Activated CD4-positive, alpha-beta T cell treated with anti-CD3 and anti-CD28 coated beads for 24 hours (primary cell): Measurements from ENCODE around the gene CDKN2B-AS1.
"Not testable (repeated sequence)": the region's sequence is repeated elsewhere in the genome, so short reads cannot be mapped to it uniquely, and the experiment has no call there.

Source experiments
- DNase-seq, 2 donors: peaks; one replicate each; pipeline ENCODE4 v3.0.0-alpha.2; 2020; ENCODE audit warnings: low read depth in 2 of 2

CDKN2B-AS1 gene

DNA sequence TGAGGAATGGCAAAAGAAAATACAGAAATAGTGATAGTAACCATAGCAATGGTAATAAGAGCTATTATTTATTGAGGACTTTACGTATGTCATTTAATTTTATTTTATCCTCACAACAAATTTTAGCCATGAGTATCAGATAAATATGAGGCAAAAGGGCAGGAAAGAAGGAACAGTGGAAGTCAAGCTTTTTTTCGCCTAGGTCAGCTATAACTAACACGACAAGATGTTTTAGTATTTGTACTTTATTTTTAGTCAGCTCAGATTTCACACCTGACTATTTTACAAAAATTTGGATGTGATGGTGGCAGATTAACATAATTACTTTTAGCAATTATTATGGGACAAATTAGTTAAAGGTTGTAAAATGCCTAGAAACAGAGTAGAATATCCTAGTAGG, 49.3 kb downstream of the CDKN2B-AS1 start:
- no peak for DNase-seq

DNA sequence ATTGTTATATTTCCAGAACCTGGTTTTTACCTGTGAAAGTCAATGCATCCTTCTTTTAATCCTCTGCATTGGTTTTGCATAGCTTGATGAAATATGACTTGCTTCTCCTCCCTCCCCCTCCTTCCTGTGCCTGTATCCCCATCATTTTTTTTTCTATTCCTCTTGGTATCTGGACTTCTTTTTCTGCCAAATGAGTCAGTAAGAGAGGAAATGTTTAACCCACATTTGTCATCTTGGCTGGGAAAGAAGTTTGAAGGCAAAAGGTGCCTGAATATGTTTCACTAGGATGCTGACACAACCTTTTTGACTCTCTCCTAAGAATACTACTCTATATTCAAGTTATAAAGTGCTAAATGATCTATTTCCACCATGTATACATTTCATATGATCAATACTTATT, 50.0 kb downstream of the CDKN2B-AS1 start:
- no peak for DNase-seq

DNA sequence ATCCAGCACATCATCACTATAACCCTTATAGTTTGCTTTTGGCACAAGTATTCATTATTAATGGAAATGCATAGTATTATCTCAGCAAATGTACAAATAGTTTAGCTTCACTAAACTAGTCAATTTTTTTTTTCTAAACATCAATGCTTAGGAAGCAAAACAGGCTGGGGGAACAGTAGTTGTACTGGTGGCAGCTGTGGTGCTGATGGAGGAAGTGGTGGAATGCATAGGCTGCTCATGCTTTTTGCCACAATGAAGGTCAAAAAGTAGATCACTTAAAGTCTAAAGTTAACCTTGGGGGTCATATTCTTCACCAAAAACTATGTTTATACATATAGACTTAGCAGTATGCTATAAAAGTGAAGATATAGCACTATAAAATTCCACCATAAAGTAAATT, 50.8 kb downstream of the CDKN2B-AS1 start:
- DNase-seq, result no peak

DNA sequence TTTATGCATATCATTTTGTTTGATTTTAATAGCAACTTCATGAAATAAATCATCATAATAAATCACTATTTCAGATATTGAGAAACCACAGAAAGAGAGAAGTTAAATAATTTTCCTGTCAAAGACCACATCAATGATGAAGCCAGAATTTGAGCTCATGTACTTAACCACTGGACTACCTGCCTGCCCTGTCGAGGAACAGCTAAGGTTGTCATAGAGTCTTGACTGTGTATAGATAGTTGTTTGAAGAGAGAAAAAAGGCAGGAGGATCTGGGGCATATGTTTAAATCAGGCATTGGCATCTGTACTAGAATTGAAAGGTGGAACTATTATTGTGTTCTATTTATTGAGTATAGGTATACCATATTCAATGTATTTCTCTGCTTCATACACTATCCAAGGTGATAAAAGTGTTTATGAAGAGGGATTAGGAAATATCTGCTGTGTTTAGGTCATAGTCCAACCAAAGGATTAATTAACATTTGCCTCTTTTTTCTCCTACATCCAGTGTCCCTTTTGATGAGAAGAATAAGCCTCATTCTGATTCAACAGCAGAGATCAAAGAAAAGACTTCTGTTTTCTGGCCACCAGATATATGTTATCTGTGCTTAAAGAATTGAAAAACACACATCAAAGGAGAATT, 51.8 kb downstream of the CDKN2B-AS1 start:
- DNase-seq, result no peak

DNA sequence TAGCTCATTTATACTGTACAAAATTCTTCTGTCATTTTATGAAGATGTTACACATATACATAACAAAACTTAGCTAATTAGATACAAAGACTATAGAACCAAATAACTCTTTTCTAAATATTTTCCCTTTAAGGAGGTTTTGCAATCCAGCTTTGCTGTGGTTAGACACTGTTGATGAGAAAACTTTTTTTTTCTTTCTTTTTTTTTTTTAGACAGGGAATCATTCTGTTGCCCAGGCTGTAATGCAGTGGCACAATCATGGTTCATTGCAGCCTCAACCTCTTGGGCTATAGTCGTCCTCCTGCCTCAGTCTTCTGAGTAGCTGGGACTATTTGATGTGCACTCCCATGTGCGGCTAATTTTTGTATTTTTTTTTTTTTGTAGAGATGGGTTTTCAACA, 53.0 kb downstream of the CDKN2B-AS1 start:
- no peak for DNase-seq

DNA sequence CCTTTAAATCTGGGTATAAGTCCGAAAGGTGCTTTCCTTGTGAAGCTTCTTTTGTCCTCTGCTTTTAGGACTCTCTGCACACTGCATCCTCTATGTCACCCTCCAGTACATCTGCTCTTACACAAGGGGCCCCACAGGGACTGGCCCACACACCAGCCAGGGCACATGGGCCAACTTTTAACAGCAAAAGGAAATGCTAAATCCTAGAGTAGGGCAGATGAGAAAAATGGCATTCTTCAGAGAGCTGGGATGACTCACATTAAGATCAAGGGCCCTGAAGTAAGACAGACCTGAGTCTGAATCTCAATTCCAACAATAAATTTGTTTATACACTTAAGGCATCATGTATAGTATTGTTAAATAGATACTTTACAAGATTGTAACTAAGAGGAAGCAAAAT, 54.8 kb downstream of the CDKN2B-AS1 start:
- no peak for DNase-seq

DNA sequence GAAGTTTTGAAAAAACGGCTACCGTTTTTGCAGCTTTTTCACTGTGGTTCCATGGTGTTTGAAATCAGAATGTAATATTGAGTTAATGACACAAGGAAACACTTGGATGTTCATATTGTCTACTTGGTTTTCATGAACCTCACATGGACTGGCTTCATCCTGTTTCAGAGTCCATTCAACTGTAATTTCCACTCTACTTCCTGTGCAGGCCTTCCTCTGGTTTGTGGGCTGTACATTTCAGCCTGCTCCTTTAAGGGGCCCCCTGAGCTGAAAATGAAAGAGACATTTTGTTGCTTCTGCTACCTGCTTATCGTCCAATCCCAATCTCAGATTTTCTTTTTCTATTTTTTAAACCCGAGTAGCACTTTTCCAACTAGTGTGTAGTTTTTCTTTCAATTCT, 56.3 kb downstream of the CDKN2B-AS1 start:
- DNase-seq, result no peak

DNA sequence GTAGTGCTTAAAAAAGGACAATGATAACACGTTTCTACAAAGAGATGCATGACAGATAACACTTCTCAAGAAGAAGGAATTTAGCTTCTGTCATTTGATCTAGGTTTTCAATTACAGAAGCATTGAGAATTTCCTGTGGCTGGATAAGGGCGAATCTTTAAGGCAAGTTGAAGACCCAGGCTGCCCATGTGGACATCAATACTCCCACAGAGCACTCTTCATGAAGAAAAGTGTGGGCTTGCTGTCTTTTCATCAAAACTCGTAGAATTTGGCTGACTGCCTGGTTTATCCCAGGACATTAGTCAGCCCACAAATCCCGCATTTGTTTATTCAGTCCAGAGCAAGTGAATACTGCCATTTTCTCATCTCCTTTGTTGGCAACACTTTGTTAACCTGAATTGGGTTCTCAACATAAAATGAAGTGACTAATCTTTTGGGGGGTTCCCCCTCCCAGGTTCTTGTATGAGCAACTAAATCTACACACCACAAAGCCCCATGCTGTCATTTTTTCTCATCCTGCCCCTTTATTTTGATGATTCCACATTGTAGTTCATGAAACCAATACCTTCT, 57.9 kb downstream of the CDKN2B-AS1 start:
- peak in 1 of 2 donors; percentile 36 for DNase-seq

DNA sequence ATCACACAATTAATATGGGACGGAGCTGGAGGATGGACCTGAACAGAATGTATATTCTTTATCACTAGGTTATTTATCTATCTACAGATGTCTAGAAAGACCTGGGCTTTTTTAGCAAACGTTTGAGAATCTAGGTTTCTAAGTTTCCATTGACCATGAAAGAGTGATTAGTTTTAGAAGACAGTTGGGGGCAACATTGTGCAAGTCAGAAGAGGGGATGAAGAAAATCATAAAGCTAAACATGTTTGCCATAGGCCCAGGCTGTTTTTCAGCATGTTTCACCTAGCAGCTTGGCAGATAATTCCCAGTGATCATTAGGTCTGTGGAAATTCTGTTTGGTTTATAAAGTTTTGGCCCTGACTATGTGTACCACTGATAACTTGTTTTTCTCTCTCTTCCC, 58.6 kb downstream of the CDKN2B-AS1 start:
- DNase-seq, result no peak

DNA sequence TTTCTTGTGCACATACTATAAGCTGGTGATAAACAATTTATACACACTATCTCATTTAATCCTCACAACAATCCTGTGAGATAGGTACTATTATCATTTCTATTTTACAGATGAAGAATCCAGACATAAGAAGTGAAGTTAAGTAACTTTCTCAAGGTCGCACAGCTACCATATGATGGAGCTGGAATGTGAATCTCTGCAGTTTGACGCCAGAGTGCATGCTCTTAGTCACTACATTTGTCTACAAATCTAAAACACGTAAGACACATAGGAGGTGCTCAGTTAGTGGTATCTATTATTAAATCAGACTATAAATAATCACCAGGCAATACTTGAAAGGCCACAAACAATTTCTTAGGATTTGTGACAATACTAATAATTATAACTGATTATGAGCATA, 59.5 kb downstream of the CDKN2B-AS1 start:
- no peak for DNase-seq

DNA sequence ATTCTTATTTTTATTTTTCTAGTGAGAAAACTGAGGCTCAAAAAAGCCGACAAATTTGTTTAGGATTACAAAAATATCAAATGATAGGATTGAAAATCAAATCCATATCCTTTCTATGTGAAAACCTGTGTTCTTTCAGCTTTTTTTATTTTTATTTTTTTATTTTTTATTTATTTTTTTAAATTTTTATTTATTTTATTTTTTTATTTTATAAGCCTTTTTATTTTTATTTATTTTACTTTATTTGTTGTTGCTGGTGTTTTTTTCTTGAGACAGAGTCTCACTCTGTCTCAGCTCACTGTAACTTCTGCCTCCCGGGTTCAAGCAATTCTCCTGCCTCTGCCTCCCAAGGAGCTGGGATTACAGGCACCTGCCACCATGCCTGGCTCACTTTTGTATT, 59.9 kb downstream of the CDKN2B-AS1 start:
- DNase-seq, result no peak

DNA sequence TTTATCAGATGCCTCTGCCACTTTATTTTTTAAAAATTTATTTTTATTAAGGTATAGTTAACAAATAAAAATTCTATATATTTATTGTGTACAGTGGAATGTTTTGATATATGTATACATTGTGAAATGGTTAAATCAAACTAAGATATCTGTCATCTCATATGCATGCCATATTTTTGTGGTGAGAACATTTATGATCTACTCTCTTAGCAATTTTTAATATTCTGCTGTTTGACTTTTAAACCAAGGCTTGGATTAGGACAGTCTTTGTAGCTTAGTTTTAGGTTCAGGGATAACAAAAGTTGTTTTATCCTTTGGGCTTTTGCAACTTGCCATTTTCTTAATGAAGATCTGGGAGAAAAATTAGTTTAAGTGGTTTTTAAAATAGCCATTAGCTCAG, 60.5 kb downstream of the CDKN2B-AS1 start:
- DNase-seq, result no peak

DNA sequence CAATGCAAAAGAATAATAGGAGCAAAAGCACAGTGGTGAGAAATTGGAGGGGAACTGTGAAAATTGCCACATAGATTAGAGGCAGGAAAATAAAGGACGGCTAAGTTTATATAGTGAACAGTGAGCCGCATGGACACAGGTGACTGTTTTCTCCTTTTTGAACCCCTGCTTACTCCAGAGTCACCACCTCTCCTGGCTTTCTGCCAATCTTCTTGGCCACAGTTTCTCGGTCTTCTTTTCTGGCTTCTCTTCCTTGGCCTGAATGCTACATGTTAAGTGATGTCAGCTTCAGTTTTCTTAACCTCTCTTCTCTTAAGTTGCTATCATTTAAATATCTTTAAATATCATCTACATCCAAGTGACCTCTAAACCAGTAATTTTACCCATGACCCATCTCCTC, 61.8 kb downstream of the CDKN2B-AS1 start:
- DNase-seq, result no peak

DNA sequence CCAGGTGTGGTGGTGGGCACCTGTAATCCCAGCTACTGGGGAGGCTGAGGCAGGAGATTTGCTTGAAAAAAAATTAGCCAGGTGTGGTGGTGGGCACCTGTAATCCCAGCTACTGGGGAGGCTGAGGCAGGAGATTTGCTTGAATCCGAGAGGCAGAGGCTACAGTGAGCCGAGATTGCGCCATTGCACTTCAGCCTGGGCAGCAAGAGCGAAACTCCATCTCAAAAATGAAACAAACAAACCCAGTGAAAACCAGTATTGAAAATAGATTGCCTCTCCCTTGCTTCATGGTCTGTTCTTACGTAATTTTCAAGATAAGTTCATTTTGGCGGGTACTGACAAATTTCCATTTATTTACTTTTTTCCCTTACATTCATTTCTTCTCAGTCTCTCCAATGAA, 63.4 kb downstream of the CDKN2B-AS1 start:
- not testable (repeated sequence) for DNase-seq

DNA sequence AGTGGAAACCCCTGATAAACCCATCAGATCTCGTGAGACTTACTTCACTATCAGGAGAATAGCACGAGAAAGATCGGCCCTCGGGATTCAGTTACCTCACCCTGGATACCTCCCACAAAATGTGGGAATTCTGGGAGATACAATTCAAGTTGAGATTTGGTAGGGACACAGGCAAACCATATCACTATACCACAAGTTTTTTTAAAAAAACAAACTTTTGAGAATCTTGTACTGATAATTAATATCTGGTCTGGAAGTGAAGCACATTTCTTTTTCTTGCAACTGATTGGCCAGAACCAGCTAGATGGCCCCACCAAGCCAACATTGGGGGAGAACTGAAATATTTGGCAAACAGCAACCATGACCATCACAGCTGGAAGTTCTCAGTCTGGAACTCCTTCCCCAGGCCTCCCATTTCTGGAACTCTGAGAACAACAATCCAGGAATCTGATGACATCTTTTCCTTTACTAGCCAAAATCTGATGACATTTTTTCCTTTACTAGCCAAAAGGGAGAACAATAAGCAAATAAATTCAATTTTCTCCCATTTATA, 66.3 kb downstream of the CDKN2B-AS1 start:
- no peak for DNase-seq

DNA sequence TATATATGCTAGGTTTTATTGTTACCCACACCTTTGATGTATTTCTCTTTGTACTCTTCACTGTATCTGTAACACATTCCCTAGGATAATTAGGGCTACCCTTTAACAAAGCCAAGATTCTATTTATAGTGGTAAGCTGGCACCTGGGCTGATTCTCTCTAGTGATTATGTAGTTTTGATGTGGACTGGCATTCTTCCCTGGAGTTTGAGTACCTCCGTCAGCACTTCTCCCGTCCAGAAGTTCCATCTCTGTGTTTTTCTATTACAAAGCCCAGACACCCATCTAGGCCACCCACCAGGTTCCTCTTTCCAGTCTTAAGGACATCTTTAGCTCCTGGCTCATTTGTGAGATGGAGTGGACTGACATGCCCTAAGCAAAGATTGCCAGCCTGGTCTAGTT, 70.4 kb downstream of the CDKN2B-AS1 start:
- DNase-seq, result no peak

DNA sequence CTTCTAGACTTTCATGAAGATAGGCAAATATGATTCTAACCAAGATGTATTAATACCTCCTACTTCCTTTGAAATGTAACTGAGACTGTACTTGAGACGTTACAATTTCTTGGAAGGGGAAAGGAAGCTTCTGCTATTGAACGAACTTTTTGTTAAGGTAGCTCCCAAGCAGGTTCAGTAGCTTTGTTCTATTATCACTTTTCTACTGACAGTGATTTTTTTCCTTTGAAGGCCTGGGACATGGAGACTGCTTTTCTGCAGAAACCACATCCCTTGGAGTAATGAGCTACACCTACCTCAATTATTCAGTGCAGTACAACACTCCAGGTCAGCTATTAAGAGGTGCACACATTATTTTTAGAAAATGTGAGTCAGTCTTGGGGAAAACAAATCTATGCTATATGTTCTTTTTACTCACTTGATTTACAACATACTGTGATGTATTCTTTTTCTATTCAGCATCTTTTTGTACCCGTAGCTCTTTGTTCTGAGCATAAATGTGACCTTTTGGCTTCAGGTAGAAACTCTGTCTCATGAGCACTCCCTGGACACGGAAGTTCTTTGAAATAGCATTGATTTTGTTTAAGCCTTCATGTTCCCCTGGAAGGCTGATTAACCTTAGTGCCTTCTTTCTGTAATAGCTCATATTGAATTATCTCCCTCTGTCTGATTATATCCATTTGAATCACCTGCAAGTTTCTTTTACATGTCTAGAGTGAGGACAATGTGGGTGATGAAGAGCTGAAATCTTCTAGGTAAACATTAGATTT, 71.0 kb downstream of the CDKN2B-AS1 start:
- DNase-seq, result no peak

DNA sequence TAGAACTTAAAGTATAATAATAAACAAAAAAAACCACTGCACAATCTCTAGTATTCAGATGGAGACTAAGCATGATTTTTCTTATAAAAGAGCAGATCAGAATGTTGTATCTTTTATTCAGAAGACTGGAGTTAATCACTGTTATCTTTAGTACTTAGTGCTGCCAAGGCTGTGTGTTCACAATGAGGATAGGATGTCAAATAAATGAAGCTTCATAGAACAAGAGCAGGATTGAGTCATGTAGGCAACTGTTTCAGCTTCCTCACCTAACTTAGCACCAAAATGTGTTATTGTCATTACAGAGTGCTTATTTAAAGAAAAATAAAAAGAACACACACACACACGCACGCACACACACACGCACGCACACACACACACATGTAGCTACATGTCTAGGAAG, 72.6 kb downstream of the CDKN2B-AS1 start:
- no peak for DNase-seq

DNA sequence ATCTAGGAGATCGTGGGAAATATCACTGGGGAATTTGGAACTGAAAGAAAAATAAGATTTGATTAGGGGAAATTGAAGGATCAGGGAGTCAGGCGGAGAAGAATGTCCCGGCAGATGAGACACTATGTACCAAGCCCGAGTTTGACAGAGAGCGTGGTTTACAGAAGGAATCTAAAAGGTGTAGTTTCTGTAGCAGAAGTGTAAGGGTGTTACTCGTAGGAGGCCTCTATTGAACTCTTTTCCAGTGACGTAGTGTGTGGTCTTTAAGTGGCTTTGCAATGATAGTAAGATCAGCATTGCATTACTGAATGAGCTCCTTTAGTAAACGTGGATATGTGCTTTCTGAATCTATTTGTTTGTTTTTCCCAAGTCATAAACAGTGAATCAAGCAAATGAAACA, 73.8 kb downstream of the CDKN2B-AS1 start:
- DNase-seq, result no peak

DNA sequence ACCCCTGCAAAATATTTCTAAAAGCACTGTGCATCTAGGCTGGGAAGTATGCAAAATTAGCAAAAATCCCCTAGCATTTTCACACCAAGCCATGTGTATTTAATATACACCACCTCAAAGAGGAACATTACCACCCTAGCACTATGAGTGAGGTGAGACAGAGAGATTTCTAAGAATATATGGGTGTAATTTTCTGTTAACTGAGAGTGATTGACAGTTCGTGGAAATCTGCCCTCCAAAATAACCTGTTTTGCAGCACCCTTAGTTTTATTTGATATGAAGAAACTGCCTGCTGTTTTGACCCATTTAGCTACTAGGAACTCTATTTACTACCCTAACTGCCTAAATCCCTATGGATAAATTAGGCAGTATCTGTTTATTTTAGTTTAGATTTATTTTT, 78.8 kb downstream of the CDKN2B-AS1 start:
- no peak for DNase-seq

DNA sequence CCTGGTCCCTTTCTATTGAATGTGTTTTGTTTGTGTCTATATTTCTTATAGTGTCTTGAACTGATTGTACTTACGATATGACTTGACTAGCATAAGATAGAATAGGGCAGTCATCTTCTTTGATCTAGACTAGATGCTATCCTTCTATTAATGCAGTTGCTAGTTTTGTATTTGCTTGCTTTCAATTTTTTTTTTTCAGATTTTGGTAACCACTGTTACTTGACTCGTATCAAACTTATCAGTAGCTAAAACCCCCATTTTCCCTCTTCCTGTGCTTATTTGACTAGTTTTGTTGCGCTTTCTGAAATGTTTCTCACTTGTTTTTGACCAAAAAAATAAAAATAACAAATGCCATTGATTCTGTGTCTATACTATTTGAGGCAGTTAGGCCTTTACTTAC, 83.5 kb downstream of the CDKN2B-AS1 start:
- DNase-seq, result no peak

DNA sequence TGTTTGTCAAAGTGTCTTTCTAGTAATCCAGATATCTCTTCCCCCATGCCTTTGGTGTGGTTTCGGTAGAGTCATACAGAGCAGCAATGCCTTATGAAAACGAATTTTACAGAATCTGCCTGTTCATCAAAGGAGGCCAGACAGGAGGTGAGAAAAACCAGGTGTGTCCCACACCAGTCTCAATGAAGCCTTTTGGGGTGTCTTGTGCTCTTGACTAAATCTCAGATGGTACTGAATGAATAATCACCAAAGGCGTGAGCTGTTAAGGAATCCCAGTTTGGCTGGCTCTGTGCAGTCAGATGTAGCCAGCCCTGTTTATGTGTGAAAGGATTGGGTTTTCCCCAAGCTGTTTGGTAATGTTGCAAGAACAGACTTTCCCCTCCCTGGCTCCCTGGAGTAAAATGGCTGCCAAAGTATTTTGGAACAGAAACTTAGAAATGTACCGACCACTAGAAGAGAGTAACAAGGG, 85.3 kb downstream of the CDKN2B-AS1 start:
- peak; percentile 11 to 24 for DNase-seq
